Measurements from ENCODE around the gene PHLPP2. TPM values are rescaled to one million over a fixed set of nuclear protein-coding genes. Genes with fewer than 3 reads are reported as not detected.

The PHLPP2 gene
- total RNA-seq, 4 donors from 2014 or later, result 16.0 to 21.1 (median 18.2) TPM

DNA sequence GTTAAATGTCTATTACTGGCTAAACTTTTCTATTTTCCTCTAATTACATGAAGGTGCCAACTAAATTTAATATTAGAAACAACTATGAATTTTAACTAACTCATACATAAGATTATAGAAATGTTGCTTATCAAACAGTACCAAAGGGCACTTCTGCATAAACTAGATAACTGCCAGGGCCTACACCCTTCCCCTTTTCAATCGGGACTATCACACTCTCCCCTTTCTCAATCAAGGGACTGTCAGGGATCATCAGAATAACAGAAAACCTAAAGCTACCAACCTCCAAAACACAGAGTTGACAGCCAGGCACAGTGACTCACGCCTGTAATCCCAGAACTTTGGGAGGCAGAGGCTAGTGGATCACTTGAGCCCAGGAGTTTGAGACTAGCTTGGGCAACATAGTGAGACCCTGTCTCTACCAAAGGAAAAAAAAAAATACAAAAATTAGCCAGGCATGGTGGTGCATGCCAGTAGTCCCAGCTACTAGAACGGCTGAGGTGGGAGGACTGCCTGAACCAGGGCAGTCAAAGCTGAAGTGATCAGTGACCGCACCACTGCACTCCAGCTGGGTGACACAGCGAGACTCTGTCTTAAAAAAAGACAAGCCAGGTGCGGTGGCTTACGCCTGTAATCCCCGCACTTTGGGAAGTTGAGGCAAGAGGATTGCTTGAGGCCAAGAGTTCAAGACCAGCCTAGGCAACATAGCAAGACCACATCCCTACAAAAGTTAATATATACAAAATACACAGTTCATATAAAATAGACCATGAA lies 3.2 kb upstream of the PHLPP2 start:
- no peak overlapping the region for H3K4me3 ChIP-seq
- no peak for TF ChIP-seq POLR2AphosphoS5 (IDR thresholded peaks at IDR 0.05)
- TF ChIP-seq, protein P1, sequence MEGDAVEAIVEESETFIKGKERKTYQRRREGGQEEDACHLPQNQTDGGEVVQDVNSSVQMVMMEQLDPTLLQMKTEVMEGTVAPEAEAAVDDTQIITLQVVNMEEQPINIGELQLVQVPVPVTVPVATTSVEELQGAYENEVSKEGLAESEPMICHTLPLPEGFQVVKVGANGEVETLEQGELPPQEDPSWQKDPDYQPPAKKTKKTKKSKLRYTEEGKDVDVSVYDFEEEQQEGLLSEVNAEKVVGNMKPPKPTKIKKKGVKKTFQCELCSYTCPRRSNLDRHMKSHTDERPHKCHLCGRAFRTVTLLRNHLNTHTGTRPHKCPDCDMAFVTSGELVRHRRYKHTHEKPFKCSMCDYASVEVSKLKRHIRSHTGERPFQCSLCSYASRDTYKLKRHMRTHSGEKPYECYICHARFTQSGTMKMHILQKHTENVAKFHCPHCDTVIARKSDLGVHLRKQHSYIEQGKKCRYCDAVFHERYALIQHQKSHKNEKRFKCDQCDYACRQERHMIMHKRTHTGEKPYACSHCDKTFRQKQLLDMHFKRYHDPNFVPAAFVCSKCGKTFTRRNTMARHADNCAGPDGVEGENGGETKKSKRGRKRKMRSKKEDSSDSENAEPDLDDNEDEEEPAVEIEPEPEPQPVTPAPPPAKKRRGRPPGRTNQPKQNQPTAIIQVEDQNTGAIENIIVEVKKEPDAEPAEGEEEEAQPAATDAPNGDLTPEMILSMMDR (IDR thresholded peaks at IDR 0.05), result no peak
- TF ChIP-seq POLR2A (IDR thresholded peaks at IDR 0.05), result no peak
- no peak for TF ChIP-seq EP300 (IDR thresholded peaks at IDR 0.05)
- no peak for ATAC-seq
- H3K27me3 ChIP-seq, result no peaks in the 10 kb centered on the region
- 75 to 90% methylated on average over 6 to 8 of the region's 8 CpGs for WGBS, 2 donors (ENCODE audit: low coverage in 1 of 2)
- H3K4me1 ChIP-seq, result peaks cover 0 to 35% (median 17%) of the 10 kb centered on the region in 3 donors
- peak overlapping the region in 1 of 4 donors; percentile 98 for H3K27ac ChIP-seq
- no peaks in the 10 kb centered on the region for H3K9me3 ChIP-seq
- H3K36me3 ChIP-seq, result peaks cover 3 to 32% of the 10 kb centered on the region in 2 donors

DNA sequence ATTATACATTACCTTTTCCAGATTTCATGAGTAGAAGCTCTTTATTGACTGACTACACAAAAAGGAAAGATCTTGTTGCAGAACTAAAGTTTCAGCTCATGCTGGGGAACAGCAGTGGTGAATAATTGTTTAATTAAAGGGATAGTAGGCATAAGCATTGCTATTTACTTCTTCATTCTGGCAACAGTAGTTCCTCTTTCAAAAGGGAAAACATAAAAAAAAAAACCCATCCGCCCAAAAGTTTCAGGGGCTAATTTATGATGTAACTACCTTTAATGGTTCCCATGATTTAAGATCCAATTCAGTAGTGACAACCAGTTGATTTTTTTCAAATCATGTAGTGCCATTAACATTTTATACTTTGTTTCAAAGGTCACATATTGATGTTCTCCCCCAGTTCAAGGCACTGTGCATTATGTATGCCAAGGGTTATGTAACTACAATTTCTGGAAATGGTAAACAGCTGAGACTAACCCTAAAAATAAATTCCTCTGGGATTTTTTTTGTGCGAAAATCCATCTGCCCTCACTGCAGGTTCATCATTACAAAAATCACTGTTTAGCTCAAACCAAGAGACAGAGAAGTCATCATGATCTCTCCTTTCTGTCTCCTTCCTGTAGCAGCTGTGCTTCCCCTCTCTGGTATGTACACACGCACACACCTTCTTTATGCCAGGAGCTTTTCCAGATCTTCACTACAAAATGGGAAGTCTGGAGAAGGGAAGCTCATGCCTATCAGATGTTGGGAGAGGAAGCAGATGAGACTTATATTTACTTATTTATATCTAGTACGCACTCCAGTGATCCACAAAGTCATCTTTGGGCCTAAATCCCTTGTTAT lies 2.2 kb upstream of the PHLPP2 start:
- no peak overlapping the region for H3K4me3 ChIP-seq
- H3K9me3 ChIP-seq, result no peaks in the 10 kb centered on the region
- 47 to 61% methylated on average over 4 of the region's 4 CpGs for WGBS, 2 donors (ENCODE audit: low coverage in 1 of 2)
- peaks cover 0 to 46% (median 17%) of the 10 kb centered on the region in 3 donors for H3K4me1 ChIP-seq
- no peaks in the 10 kb centered on the region for H3K27me3 ChIP-seq
- no peak for ATAC-seq
- TF ChIP-seq, protein P1 (IDR thresholded peaks at IDR 0.05), result no peak
- TF ChIP-seq EP300 (IDR thresholded peaks at IDR 0.05), result no peak
- no peak for TF ChIP-seq POLR2AphosphoS5 (IDR thresholded peaks at IDR 0.05)
- no peak for TF ChIP-seq POLR2A (IDR thresholded peaks at IDR 0.05)
- H3K27ac ChIP-seq, result peak overlapping the region in 3 of 4 donors; percentile 48 to 98 (median 55)
- peaks cover 0 to 22% of the 10 kb centered on the region in 2 donors for H3K36me3 ChIP-seq

DNA sequence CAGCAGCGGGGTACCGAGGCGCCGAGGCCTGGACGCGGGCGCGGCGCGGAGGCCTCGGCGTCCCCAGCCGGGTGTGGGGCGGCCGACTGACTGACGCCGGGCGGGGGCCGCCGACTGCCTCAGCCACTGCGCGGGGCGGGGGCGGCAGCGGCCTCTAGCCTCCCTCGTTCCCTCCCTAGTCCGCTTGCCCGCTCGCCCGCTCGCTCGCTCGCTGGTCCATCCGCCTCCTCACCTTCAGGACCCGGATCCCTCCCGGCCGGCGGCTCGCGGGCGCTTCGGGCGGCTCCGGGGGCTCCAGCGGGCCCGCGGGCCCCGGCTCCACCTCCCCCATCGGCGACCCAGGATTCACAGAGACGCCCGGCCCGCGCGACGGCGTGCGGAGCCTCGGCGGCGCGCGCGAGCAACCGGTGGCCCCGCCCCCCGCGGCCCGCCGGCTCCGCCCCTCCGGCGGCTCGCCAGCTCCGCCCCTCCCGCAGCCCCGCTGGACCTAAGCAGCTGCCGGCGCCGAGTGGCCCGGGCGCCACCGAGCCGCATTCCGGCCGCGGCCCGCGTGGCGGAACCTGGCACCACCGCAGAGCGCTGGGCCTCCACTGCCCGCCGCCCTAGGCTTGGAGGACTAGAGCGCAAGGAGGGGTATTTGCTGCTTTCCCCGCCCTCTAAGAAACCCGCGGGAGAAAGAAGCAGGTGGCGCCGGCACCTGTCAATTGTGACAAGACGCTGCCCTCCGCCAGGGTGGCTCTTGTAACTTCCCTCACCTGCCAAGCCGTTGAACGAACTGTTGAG lies 773 bp downstream of the PHLPP2 start:
- WGBS, 2 donors (ENCODE audit: low coverage in 1 of 2), result 0 to 8% methylated on average over 2 to 4 of the region's 104 CpGs
- no peaks in the 10 kb centered on the region for H3K27me3 ChIP-seq
- H3K9me3 ChIP-seq, result no peaks in the 10 kb centered on the region
- TF ChIP-seq EP300 (IDR thresholded peaks at IDR 0.05), result no peak
- TF ChIP-seq, protein P1 (IDR thresholded peaks at IDR 0.05), result peak in 1 of 4 experiments; percentile 23
- peak; percentile 43 to 58 for TF ChIP-seq POLR2A (IDR thresholded peaks at IDR 0.05)
- H3K27ac ChIP-seq, result peak overlapping the region; percentile 82 to 98 (median 94)
- H3K4me3 ChIP-seq, result peak overlapping the region; percentile 90 to 96
- ATAC-seq, result peak; percentile 94
- H3K36me3 ChIP-seq, result peaks cover 0 to 2% of the 10 kb centered on the region in 2 donors
- peaks cover 0 to 53% (median 17%) of the 10 kb centered on the region in 3 donors for H3K4me1 ChIP-seq

DNA sequence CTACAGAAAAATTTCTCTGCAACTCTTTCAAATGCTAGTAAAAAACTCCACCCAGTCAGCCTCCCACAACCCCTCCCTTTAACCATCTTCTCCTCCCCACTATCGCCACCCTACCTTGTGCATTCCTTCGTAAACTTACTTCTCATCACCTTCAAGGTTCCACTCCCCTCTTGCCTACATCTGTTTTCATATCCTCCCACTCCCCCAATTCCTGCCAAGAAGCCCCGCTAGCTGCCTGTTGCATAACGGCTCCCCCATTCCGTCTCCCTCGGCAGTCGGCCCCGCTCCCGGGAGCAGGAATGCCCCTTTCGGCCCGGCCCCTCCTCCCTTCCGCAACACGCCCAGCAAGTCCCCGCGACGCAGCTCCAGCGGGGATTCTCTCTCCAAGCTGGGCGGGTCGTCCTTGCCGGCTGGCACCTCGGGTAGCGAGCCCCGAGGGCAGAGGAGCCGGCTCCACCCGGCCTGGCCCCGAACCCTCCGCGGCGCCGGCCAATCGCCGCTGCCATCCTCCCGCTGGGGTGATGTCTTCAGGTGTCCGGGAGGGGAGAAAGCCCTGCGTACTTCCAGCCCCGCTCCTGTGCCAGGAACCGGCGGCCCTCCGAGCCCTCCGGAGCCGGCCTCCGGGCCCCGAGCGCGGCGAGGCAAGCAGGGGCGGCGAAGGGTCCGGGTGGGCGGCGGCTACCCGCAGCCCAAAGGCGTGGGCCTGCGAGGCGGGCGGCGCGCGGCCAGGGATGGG lies 1.5 kb downstream of the PHLPP2 start:
- peak; percentile 71 for ATAC-seq
- 0% methylated on average over 2 to 7 of the region's 59 CpGs for WGBS, 2 donors (ENCODE audit: low coverage in 1 of 2)
- H3K27me3 ChIP-seq, result no peaks in the 10 kb centered on the region
- TF ChIP-seq POLR2AphosphoS5 (IDR thresholded peaks at IDR 0.05), result peak; percentile 63
- TF ChIP-seq POLR2A (IDR thresholded peaks at IDR 0.05), result peak in 1 of 2 donors; percentile 34
- TF ChIP-seq, protein P1 (IDR thresholded peaks at IDR 0.05), result no peak
- peak overlapping the region; percentile 90 to 96 for H3K4me3 ChIP-seq
- H3K9me3 ChIP-seq, result no peaks in the 10 kb centered on the region
- peaks cover 0 to 53% (median 17%) of the 10 kb centered on the region in 3 donors for H3K4me1 ChIP-seq
- peak overlapping the region; percentile 82 to 98 (median 94) for H3K27ac ChIP-seq
- H3K36me3 ChIP-seq, result no peaks in the 10 kb centered on the region

Measured in gastroesophageal sphincter (tissue), 4 donors.